DMS53 treated with DMSO at 0.1 percent for 48 hours (cell line): Measurements from ENCODE around the gene IGFLR1.

Source experiments
- DNase-seq: peaks from one replicate; lab custom pipeline; 2025; ENCODE audit not compliant: unreplicated experiment; lab: John Stamatoyannopoulos, UW

The IGFLR1 gene

GRCh38 chr19:35755550-35756376, 13.5 kb upstream of the IGFLR1 start:
- no peak for DNase-seq

- no peak for DNase-seq
These were observed 12.9 kb upstream of the IGFLR1 start for GRCh38 chr19:35755131-35755549.

GRCh38 chr19:35754370-35755130, 12.3 kb upstream of the IGFLR1 start:
- DNase-seq = no peak

GRCh38 chr19:35753634-35754369, 11.6 kb upstream of the IGFLR1 start:
- no peak for DNase-seq

- no peak for DNase-seq
These were observed 10.6 kb upstream of the IGFLR1 start for GRCh38 chr19:35752746-35753350.

- no peak for DNase-seq
These were observed 9.8 kb upstream of the IGFLR1 start for GRCh38 chr19:35751839-35752745.

GRCh38 chr19:35750167-35750566, 7.9 kb upstream of the IGFLR1 start:
- DNase-seq = no peak

GRCh38 chr19:35748106-35749020, 6.1 kb upstream of the IGFLR1 start, which contains the start of gene LIN37:
Gene LIN37 (plus strand): TSS chr19:35748576. CDS start chr19:35748725, 149 bp downstream.
- peak; percentile 99 for DNase-seq

- DNase-seq = no peak
These were observed 4.3 kb upstream of the IGFLR1 start for GRCh38 chr19:35746531-35746930.

GRCh38 chr19:35746087-35746462, 3.8 kb upstream of the IGFLR1 start:
- no peak for DNase-seq

- DNase-seq = peak; percentile 99
These were observed 3.3 kb upstream of the IGFLR1 start, which contains the start of the genes PSENEN and U2AF1L4 for GRCh38 chr19:35745328-35746086. Gene PSENEN (plus strand): TSS chr19:35745651. CDS start chr19:35745931, 280 bp downstream. Gene U2AF1L4 (minus strand): TSS chr19:35745418. CDS start chr19:35745391, 27 bp downstream.

GRCh38 chr19:35744430-35745327, 2.4 kb upstream of the IGFLR1 start:
- peak; percentile 97 for DNase-seq

- DNase-seq = no peak
These were observed 1.6 kb upstream of the IGFLR1 start for GRCh38 chr19:35743640-35744429.

GRCh38 chr19:35741203-35741515, 1.1 kb downstream of the IGFLR1 start:
- DNase-seq = no peak

- peak; percentile 99 for DNase-seq
These were observed 1.6 kb downstream of the IGFLR1 start for GRCh38 chr19:35740423-35741202.

- no peak for DNase-seq
These were observed 2.2 kb downstream of the IGFLR1 start for GRCh38 chr19:35740108-35740422.
